HepG2 (cell line): ENCODE measurements around the gene AKAP6. TPM values are rescaled to one million over a fixed set of nuclear protein-coding genes. Genes with fewer than 3 reads are reported as not detected.

Source experiments
- ATAC-seq: fragments of 200-7000 bp; cut with Tn5 transposase; 3 replicates; pipeline ENCODE4 v1.9.1; 2020; ENCODE audit warnings: mild to moderate bottlenecking, moderate library complexity
- BruUV-seq: library from RNA; stranded (reverse); fragments of 400-500 nt; replicated peaks from 2 replicates; lab custom pipeline; 2021; lab: Mats Ljungman, UMichigan
- CTCF ChIA-PET: fragments of 300-600 bp; formaldehyde crosslinking; extraction: SDS; loops from one replicate; lab custom pipeline; 2021; ENCODE audit warnings: low total read pairs, inconsistent platforms, low intra/inter-chr PET ratio; lab: Yijun Ruan, JAX
- POLR2A ChIA-PET: fragments of 350-600 bp; sonication (Branson Sonifier 250); formaldehyde crosslinking; loops from one replicate; lab custom pipeline; 2020; ENCODE audit warnings: antibody characterized with exemption, inconsistent platforms; lab: Yijun Ruan, JAX
- DNase-seq: peaks from one replicate; pipeline ENCODE4 v3.0.0-alpha.2; 2015; ENCODE audit warnings: low spot score
- FAIRE-seq: peaks from 3 replicates; lab custom pipeline; 2011; peaks lifted over from hg19 to GRCh38; lab: Jason Lieb, UNC
- H2AFZ ChIP-seq: one replicate; pipeline ENCODE4 v1.6.1; 2011; ENCODE audit warnings: low read length, inconsistent platforms
- H3K27ac ChIP-seq: fragments of 300-600 bp; 3 replicates; pipeline ENCODE4 v1.8.0; 2011; ENCODE audit warnings: mixed run types, mild to moderate bottlenecking, mixed read lengths, low read length, inconsistent platforms; ENCODE audit not compliant: insufficient read depth; ENCODE audit errors: extremely low read length
- H3K27me3 ChIP-seq, 2 experiments: fragments of 200-600 bp in 1 of 2; 2 replicates in 1 of 2; 3 replicates in 1 of 2; pipeline versions ENCODE4 v1.6.0 to v1.8.0; 2011; ENCODE audit warnings: low read length in 2 of 2, mild to moderate bottlenecking in 2 of 2, moderate library complexity in 2 of 2, inconsistent platforms in 1 of 2; ENCODE audit not compliant: insufficient read depth in 2 of 2, control insufficient read depth in 1 of 2
- H3K36me3 ChIP-seq, 2 experiments: fragments of 200-600 bp in 1 of 2; replicated peaks in 1 of 2; 2 replicates in 1 of 2; 3 replicates in 1 of 2; pipeline versions ENCODE4 v1.5.1 to v1.8.0; 2011; ENCODE audit warnings: low read length in 2 of 2, inconsistent platforms in 1 of 2; ENCODE audit not compliant: insufficient read depth in 2 of 2, control insufficient read depth in 1 of 2
- H3K4me1 ChIP-seq: 2 replicates; pipeline ENCODE4 v1.5.1; 2012; ENCODE audit warnings: low read length, inconsistent platforms; ENCODE audit not compliant: insufficient read depth
- H3K4me2 ChIP-seq: 2 replicates; pipeline ENCODE4 v1.6.0; 2011; ENCODE audit warnings: low read depth, low read length, inconsistent platforms
- H3K4me3 ChIP-seq, 3 experiments: fragments of 200-600 bp in 1 of 3; sonication (generic), shearing (Covaris generic) in 1 of 3; replicated peaks in 1 of 3; 2 replicates each; pipeline ENCODE4 v1.5.1; 2011 to 2016; ENCODE audit warnings: low read length in 3 of 3, inconsistent platforms in 2 of 3, low read depth in 2 of 3, mild to moderate bottlenecking in 2 of 3, control low read depth in 1 of 3, mixed read lengths in 1 of 3; ENCODE audit not compliant: insufficient read depth in 1 of 3
- H3K79me2 ChIP-seq: one replicate; pipeline ENCODE4 v1.6.1; 2011; ENCODE audit warnings: low read length, inconsistent platforms; ENCODE audit not compliant: insufficient read depth
- H3K9ac ChIP-seq: 2 replicates; pipeline ENCODE4 v1.6.0; 2011; ENCODE audit warnings: mild to moderate bottlenecking, low read depth, low read length, inconsistent platforms; ENCODE audit not compliant: insufficient read depth
- H3K9me3 ChIP-seq: 2 replicates; pipeline ENCODE4 v1.5.1; 2012; ENCODE audit warnings: mild to moderate bottlenecking, low read length
- H4K20me1 ChIP-seq: 2 replicates; pipeline ENCODE4 v1.6.0; 2011; ENCODE audit warnings: inconsistent platforms, mild to moderate bottlenecking, low read length, moderate library complexity; ENCODE audit not compliant: insufficient read depth
- FOXK2 ChIP-seq: fragments of 450-650 bp; IDR thresholded peaks from 2 replicates; pipeline ENCODE4 v1.6.1; 2016
- KDM2A ChIP-seq: sonication (generic); formaldehyde crosslinking; IDR thresholded peaks from 2 replicates; pipeline ENCODE4 v1.4.0; 2020; ENCODE audit warnings: low read depth, missing genetic modification reagents, borderline replicate concordance
- NFE2L2 ChIP-seq: fragments of 150-350 bp; IDR thresholded peaks from 2 replicates; pipeline ENCODE4 v1.6.1; 2014; ENCODE audit warnings: low read length
- PAX8 ChIP-seq: sonication (generic); formaldehyde crosslinking; IDR thresholded peaks from 2 replicates; pipeline ENCODE4 v1.8.0; 2022; ENCODE audit warnings: mild to moderate bottlenecking, missing genetic modification reagents, borderline replicate concordance
- PHF8 ChIP-seq: sonication (generic); formaldehyde crosslinking; IDR thresholded peaks from 2 replicates; pipeline ENCODE4 v1.5.0; 2020; ENCODE audit warnings: missing genetic modification reagents
- ZNF337 ChIP-seq: sonication (generic); formaldehyde crosslinking; IDR thresholded peaks from 2 replicates; pipeline ENCODE4 v1.5.1; 2020; ENCODE audit warnings: missing genetic modification reagents, low read depth, mild to moderate bottlenecking, borderline replicate concordance
- ZNF468 ChIP-seq: sonication (generic); formaldehyde crosslinking; IDR thresholded peaks from 2 replicates; pipeline ENCODE4 v1.8.0; 2022; ENCODE audit warnings: mild to moderate bottlenecking, moderate library complexity, missing genetic modification reagents
- ZNF547 ChIP-seq: sonication (generic); formaldehyde crosslinking; IDR thresholded peaks from 2 replicates; pipeline ENCODE4 v1.5.1; 2020; ENCODE audit warnings: mild to moderate bottlenecking, missing genetic modification reagents
- ZNF570 ChIP-seq: sonication (generic); formaldehyde crosslinking; IDR thresholded peaks from 2 replicates; pipeline ENCODE4 v1.4.0; 2020; ENCODE audit warnings: mild to moderate bottlenecking, missing genetic modification reagents, borderline replicate concordance
- ZNF572 ChIP-seq: sonication (generic); formaldehyde crosslinking; IDR thresholded peaks from 2 replicates; pipeline ENCODE4 v1.5.1; 2020; ENCODE audit warnings: mild to moderate bottlenecking, missing genetic modification reagents
- ZNF776 ChIP-seq: sonication (generic); formaldehyde crosslinking; IDR thresholded peaks from 2 replicates; pipeline ENCODE4 v1.4.0; 2020; ENCODE audit warnings: mild to moderate bottlenecking, missing genetic modification reagents
- ZSCAN22 ChIP-seq: sonication (generic); formaldehyde crosslinking; IDR thresholded peaks from 2 replicates; pipeline ENCODE4 v1.4.0; 2020; ENCODE audit warnings: mild to moderate bottlenecking, missing genetic modification reagents
- ZSCAN5A ChIP-seq: sonication (generic); formaldehyde crosslinking; IDR thresholded peaks from 2 replicates; pipeline ENCODE4 v1.8.0; 2022; ENCODE audit warnings: mild to moderate bottlenecking, missing genetic modification reagents, borderline replicate concordance
- WGBS: methylation state at CpG from one replicate; pipeline ENCODE4 v1.1.6; 2017; ENCODE audit warnings: low lambda C conversion rate; 5-methylcytosine and 5-hydroxymethylcytosine counted together
- in situ Hi-C: cut with HindIII; loops from 2 replicates; pipeline ENCODE4 v1.10.0; 2017; ENCODE audit warnings: low pct_unique_long_range_greater_than_20kb; ENCODE audit not compliant: extremely low pct_ligation_motif_present
- intact Hi-C: fragments of 100-400 bp; cut with micrococcal nuclease; formaldehyde crosslinking; loops from one replicate; pipeline ENCODE4 v1.10.0; 2022; ENCODE audit not compliant: unreplicated experiment
- polyA plus RNA-seq, 8 experiments: library from polyadenylated mRNA; depleted of rRNA in 3 of 8; stranded (reverse) in 7 of 8; unstranded in 1 of 8; fragments of >200 nt; fragmentation: Illumina TruSeq in 4 of 8; extraction: Trizol in 4 of 8; gene quantifications; 2 replicates each; pipeline versions ENCODE4 v1.2.1 to v1.2.3, GENCODE V29; 2011 to 2016; ENCODE audit warnings: low read depth in 4 of 8, missing spikeins in 1 of 8, mixed read lengths in 1 of 8; ENCODE audit not compliant: insufficient read depth in 1 of 8
- total RNA-seq, 5 experiments: library from RNA; depleted of rRNA; stranded (reverse); fragments of >200 nt; fragmentation: Illumina TruSeq; extraction: Trizol; gene quantifications; 2 replicates each; pipeline ENCODE4 v1.2.3, GENCODE V29; 2016; ENCODE audit warnings: low read depth in 1 of 5

AKAP6 gene
- total and polyA plus RNA-seq, 2 of the 13 experiments (the other 11 are each of a cell fraction or from before 2014, with no cell fraction given) = 1.4 TPM

GRCh38 chr14:32405856-32406255 lies 76.8 kb downstream of the AKAP6 start (continued):
- no peak for TF ChIP-seq ZSCAN5A (CRISPR knock-in tag)
- TF ChIP-seq ZNF468 (CRISPR knock-in tag) = no peak
- no peak for TF ChIP-seq KDM2A (CRISPR knock-in tag)
- TF ChIP-seq ZNF572 (CRISPR knock-in tag) = no peak
- TF ChIP-seq ZNF547 (CRISPR knock-in tag) = no peak
- no peak for TF ChIP-seq ZNF570 (CRISPR knock-in tag)
- TF ChIP-seq PHF8 (CRISPR knock-in tag) = no peak
- no peak for TF ChIP-seq PAX8
- no peak for TF ChIP-seq ZNF776 (CRISPR knock-in tag)
- TF ChIP-seq FOXK2 = no peak

- no peaks in the 10 kb centered on the region for H3K79me2 ChIP-seq
- H3K36me3 ChIP-seq = no peaks in the 10 kb centered on the region
- H3K27ac ChIP-seq = no peak overlapping the region
- WGBS = 4% methylated on average over 1 of the region's 1 CpG
- no TSS peak for BruUV-seq
- TF ChIP-seq NFE2L2 (no peak), ZNF337 (CRISPR knock-in tag) (no peak), ZSCAN22 (CRISPR knock-in tag) (no peak)
- TF ChIP-seq, all 625 proteins: peak for 0
- no peaks in the 10 kb centered on the region for H3K4me1 ChIP-seq
- no peak overlapping the region for H3K4me2 ChIP-seq
- FAIRE-seq (no peak), DNase-seq (no peak), ATAC-seq (peak; percentile 49)
- H3K9me3 ChIP-seq = no peaks in the 10 kb centered on the region
- CTCF ChIA-PET = no interaction called here
- H2AFZ ChIP-seq = no peak overlapping the region
- H3K4me3 ChIP-seq = no peak overlapping the region
- H3K27me3 ChIP-seq = no peaks in the 10 kb centered on the region
- H4K20me1 ChIP-seq = no peaks in the 10 kb centered on the region
- POLR2A ChIA-PET = no interaction called here
- no peak overlapping the region for H3K9ac ChIP-seq
- in situ Hi-C loops = no loop called here
- intact Hi-C loops = no loop called here
Measured at GRCh38 chr14:32407130-32407529, 78.0 kb downstream of the AKAP6 start.
